T-cell (primary cell): ENCODE data around the gene C11orf71. TPM values are rescaled to one million over a fixed set of nuclear protein-coding genes. Genes with fewer than 3 reads are reported as not detected.

ENCODE experiments used
- ATAC-seq, 4 experiments: fragments of 200-7000 bp in 3 of 4; fragments of 150-1000 bp in 1 of 4; cut with Tn5 transposase; replicated peaks in 1 of 4; 1 replicate in 3 of 4; 2 replicates in 1 of 4; pipeline ENCODE4 v1.10.0; 2021; ENCODE audit warnings: moderate library complexity in 3 of 4, mild to moderate bottlenecking in 2 of 4, moderate number of reproducible peaks in 1 of 4
- CTCF ChIA-PET, 2 donors: fragments of 300-600 bp; sonication (Branson Sonifier 250); formaldehyde crosslinking; loops; one replicate each; lab custom pipeline; 2022; ENCODE audit warnings: antibody characterized with exemption in 2 of 2; lab: Charles Lee
- POLR2A ChIA-PET, 2 donors: fragments of 300-600 bp; sonication (Branson Sonifier 250); formaldehyde crosslinking; loops; one replicate each; lab custom pipeline; 2022; ENCODE audit warnings: antibody characterized with exemption in 2 of 2; lab: Charles Lee
- DNase-seq, 35 experiments: peaks; one replicate each; pipeline versions ENCODE4 v3.0.0 to v3.0.0-alpha.2; 2013 to 2023
- H3K27ac ChIP-seq: one replicate; pipeline ENCODE4 v1.5.1; 2013; ENCODE audit warnings: low read length
- H3K27me3 ChIP-seq, 2 experiments: replicated peaks in 1 of 2; 1 replicate in 1 of 2; 2 replicates in 1 of 2; pipeline versions ENCODE4 v1.6.1 to v1.7.0; 2013; ENCODE audit warnings: low read length in 1 of 2, mixed read lengths in 1 of 2; ENCODE audit not compliant: control insufficient read depth in 2 of 2, insufficient read depth in 2 of 2; ENCODE audit errors: extremely low read depth in 1 of 2
- H3K36me3 ChIP-seq, 2 donors: 1 replicate in 1 of 2; 2 replicates in 1 of 2; pipeline versions ENCODE4 v1.6.1 to v1.7.0; 2013; ENCODE audit warnings: low read length in 1 of 2; ENCODE audit not compliant: control insufficient read depth in 2 of 2, insufficient read depth in 1 of 2; ENCODE audit errors: extremely low read depth in 1 of 2
- H3K4me1 ChIP-seq, 2 experiments: 1 replicate in 1 of 2; 2 replicates in 1 of 2; pipeline versions ENCODE4 v1.6.1 to v1.7.0; 2013; ENCODE audit warnings: low read length in 2 of 2, mixed read lengths in 1 of 2; ENCODE audit not compliant: insufficient read depth in 2 of 2, control insufficient read depth in 1 of 2; ENCODE audit errors: extremely low read depth in 1 of 2
- H3K4me3 ChIP-seq, 2 donors: 1 replicate in 1 of 2; 2 replicates in 1 of 2; pipeline versions ENCODE4 v1.5.1 to v1.7.0; 2013; ENCODE audit warnings: mild to moderate bottlenecking in 2 of 2, low read length in 1 of 2, moderate library complexity in 1 of 2; ENCODE audit not compliant: control insufficient read depth in 1 of 2; ENCODE audit errors: extremely low read depth in 1 of 2
- H3K9me3 ChIP-seq: 2 replicates; pipeline ENCODE4 v1.7.0; 2013
- H3K27ac Mint-ChIP-seq, 2 donors: one replicate each; pipeline ENCODE4 v1.8.0; 2020 to 2021; ENCODE audit warnings: mild to moderate bottlenecking in 2 of 2, mixed read lengths in 2 of 2
- H3K27me3 Mint-ChIP-seq, 2 donors: one replicate each; pipeline ENCODE4 v1.8.0; 2021 to 2022; ENCODE audit warnings: mixed read lengths in 2 of 2
- H3K36me3 Mint-ChIP-seq: one replicate; pipeline ENCODE4 v1.8.0; 2021; ENCODE audit warnings: mixed read lengths
- H3K4me1 Mint-ChIP-seq, 3 donors: one replicate each; pipeline ENCODE4 v1.8.0; 2020 to 2022; ENCODE audit warnings: mixed read lengths in 3 of 3, mild to moderate bottlenecking in 1 of 3
- H3K4me3 Mint-ChIP-seq, 3 donors: one replicate each; pipeline ENCODE4 v1.8.0; 2020 to 2022; ENCODE audit warnings: mild to moderate bottlenecking in 3 of 3, mixed read lengths in 3 of 3, moderate library complexity in 3 of 3
- H3K9me3 Mint-ChIP-seq, 3 donors: one replicate each; pipeline ENCODE4 v1.8.0; 2020 to 2022; ENCODE audit warnings: mixed read lengths in 3 of 3
- WGBS: methylation state at CpG from one replicate; pipeline ENCODE4 v1.1.5; 2013; ENCODE audit warnings: missing lambda C conversion rate; ENCODE audit not compliant: insufficient coverage; 5-methylcytosine and 5-hydroxymethylcytosine counted together
- total RNA-seq, 35 experiments: library from RNA in 6 of 35; stranded (reverse) in 6 of 35; fragments of 120-200 nt in 1 of 35; gene quantifications; one replicate each; pipeline versions ENCODE4 v1.2.1 to v1.2.4 and lab custom pipeline; 2013 to 2026

The C11orf71 gene, protein sequence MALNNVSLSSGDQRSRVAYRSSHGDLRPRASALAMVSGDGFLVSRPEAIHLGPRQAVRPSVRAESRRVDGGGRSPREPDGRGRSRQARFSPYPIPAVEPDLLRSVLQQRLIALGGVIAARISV
- 10 to 100 TPM in 4 of 5 donors, 1 to 10 TPM in 1; 8.2 to 15.2 (median 12.1) TPM for total RNA-seq
- total RNA-seq (2013): 25.3 TPM
- total RNA-seq (lab: John Stamatoyannopoulos, UW): 7.6 to 21.9 (median 15.7) reads per million in 29 experiments

DNA sequence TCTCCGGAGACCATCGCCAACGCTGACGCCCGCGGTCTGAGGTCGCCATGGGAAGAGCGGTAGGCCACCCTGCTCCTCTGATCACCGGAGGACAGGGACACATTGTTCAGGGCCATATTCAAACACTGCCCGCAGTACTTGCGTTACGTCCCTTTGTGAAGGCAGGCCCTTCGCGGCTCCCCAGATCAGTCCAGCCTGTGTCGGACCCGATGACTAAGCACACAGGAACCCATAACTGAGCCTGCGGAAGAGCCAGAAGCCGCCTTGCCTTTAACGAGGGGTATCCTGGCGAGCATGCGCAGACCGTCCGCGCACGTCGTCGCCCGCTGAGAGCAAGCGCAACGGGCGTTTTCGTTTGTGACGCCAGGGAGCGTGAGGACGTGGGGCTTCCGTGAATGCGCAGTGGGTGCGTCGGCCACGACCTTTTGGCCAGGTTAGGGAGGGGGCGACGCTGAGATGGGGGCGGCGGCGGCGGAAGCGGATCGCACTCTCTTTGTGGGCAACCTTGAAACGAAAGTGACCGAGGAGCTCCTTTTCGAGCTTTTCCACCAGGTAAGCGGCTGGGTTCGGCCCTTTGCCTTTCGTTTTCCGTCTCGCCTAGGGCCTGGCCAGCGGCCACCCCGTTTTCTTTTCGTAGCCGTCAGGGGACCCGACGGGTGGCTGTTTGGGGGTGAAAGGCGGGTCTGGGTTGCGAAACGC is at the start of gene C11orf71, which contains the start of gene RBM7:
Gene C11orf71 (minus strand): TSS at position 296 of the 699 bp plus-strand sequence. CDS start 180 bp downstream, at position 116.
Gene RBM7 (plus strand): TSS at position 451 of the 699 bp plus-strand sequence. CDS start 6 bp downstream, at position 457.
- ChIA-PET POLR2A (interaction anchor here (0.5 to 1.0 kb wide), 8 partner anchors 11 to 1884 kb away, joined by 3 to 5 read pairs (median 4); partner anchors contain the start of gene REXO2 (in 2 of the 2)), CTCF (interaction anchor here (0.6 to 1.7 kb wide), 5 partner anchors 38 to 503 kb away, joined by 3 to 7 read pairs (median 3); partner anchors contain the start of gene REXO2 (in 1 of the 2))
- Mint-ChIP-seq H3K36me3 (peaks cover 15% of the 10 kb centered on the region), H3K9me3 (no peaks in the 10 kb centered on the region), H3K4me3 (peak within 1 kb of the TSS; percentile 95 to 97 (median 95)), H3K27ac (peak within 1 kb of the TSS; percentile 99), H3K4me1 (peaks cover 59 to 66% (median 64%) of the 10 kb centered on the region in 3 donors), H3K27me3 (no peaks in the 10 kb centered on the region)
- peaks cover 9 to 17% of the 10 kb centered on the region in 2 experiments for H3K4me1 ChIP-seq
- peaks cover 0 to 21% of the 10 kb centered on the region in 2 donors for H3K36me3 ChIP-seq
- ATAC-seq (peak; percentile 84 to 97 (median 93)), DNase-seq (peak; percentile 94 to 100 (median 98))
- H3K9me3 ChIP-seq: no peaks in the 10 kb centered on the region
- peak within 1 kb of the TSS; percentile 95 for H3K27ac ChIP-seq
- WGBS: under 1% methylated on average over 65 of the region's 65 CpGs
- peak within 1 kb of the TSS; percentile 88 to 94 for H3K4me3 ChIP-seq
- no peaks in the 10 kb centered on the region for H3K27me3 ChIP-seq

DNA sequence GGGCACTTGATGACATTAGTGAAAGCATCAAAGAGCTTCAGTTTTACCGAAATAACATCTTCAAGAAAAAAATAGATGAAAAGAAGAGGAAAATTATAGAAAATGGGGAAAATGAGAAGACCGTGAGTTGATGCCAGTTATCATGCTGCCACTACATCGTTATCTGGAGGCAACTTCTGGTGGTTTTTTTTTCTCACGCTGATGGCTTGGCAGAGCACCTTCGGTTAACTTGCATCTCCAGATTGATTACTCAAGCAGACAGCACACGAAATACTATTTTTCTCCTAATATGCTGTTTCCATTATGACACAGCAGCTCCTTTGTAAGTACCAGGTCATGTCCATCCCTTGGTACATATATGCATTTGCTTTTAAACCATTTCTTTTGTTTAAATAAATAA is 49.5 kb upstream of the C11orf71 start:
- Mint-ChIP-seq H3K27ac (no peak overlapping the region), H3K9me3 (peaks cover 0 to 5% (median 0%) of the 10 kb centered on the region in 3 donors), H3K27me3 (no peaks in the 10 kb centered on the region), H3K36me3 (peaks cover 56% of the 10 kb centered on the region), H3K4me1 (peaks cover 0 to 20% (median 4%) of the 10 kb centered on the region in 3 donors), H3K4me3 (no peak overlapping the region)
- no peak overlapping the region for H3K4me3 ChIP-seq
- CTCF ChIA-PET: interaction anchor here in 1 of 2 donors (0.5 kb wide), 1 partner anchor 181 kb away, joined by 4 read pairs; no protein-coding TSS in a partner anchor
- no peaks in the 10 kb centered on the region for H3K4me1 ChIP-seq
- no peak overlapping the region for H3K27ac ChIP-seq
- no peak for DNase-seq
- 98% methylated on average over 5 of the region's 6 CpGs for WGBS
- H3K27me3 ChIP-seq: no peaks in the 10 kb centered on the region
- POLR2A ChIA-PET: no interaction called here
- ATAC-seq: no peak
- no peaks in the 10 kb centered on the region for H3K9me3 ChIP-seq
- H3K36me3 ChIP-seq: peaks cover 0 to 27% of the 10 kb centered on the region in 2 donors

DNA sequence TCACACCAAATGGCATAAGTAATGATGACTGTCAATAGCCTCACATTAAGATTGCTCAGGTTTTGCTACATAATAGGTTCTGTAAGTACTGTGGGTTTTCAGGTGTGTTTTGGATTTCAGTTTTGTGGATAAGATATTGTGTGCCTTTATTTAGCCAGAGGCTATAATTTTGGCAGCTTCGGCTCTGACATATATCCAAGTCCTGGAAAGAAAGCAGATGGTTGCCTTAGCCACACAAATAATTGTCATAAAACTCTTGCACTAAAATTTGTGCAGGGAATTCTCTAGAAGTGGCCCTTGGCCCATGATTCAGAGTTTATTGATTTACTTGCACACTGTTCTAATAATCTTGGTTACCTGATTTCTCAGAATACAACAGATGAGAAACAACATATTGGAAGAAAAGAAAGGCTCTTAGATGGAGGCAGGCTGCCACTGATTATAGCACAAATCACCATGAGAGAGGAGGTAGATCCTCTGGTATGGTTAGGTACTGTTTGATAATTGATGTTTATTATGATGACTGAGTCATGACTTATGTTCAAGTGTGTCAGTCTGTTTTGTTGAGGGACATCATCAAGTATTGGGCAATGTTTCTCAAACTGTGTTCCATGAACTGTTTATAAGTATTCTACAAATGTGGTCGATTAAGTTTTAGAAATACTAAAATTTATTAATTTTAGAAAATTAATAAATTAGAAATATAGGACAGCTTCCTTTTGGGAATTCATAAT is 48.6 kb upstream of the C11orf71 start:
- H3K4me3 Mint-ChIP-seq: no peak overlapping the region
- no peak for DNase-seq
- no peaks in the 10 kb centered on the region for H3K4me1 ChIP-seq
- ChIA-PET POLR2A (interaction anchor here in 1 of 2 donors (0.6 kb wide), 1 partner anchor 67 kb away, joined by 3 read pairs; no protein-coding TSS in a partner anchor), CTCF (no interaction called here)
- ATAC-seq: no peak
- H3K27me3 ChIP-seq: no peaks in the 10 kb centered on the region
- no peak overlapping the region for H3K27ac ChIP-seq
- H3K36me3 ChIP-seq: peaks cover 0 to 34% of the 10 kb centered on the region in 2 donors
- peaks cover 0 to 5% (median 0%) of the 10 kb centered on the region in 3 donors for H3K9me3 Mint-ChIP-seq
- H3K36me3 Mint-ChIP-seq: peaks cover 64% of the 10 kb centered on the region
- H3K27ac Mint-ChIP-seq: no peak overlapping the region
- H3K4me1 Mint-ChIP-seq: peaks cover 4 to 20% (median 5%) of the 10 kb centered on the region in 3 donors
- no CpG with 5 or more reads among the region's 2 CpGs for WGBS
- H3K27me3 Mint-ChIP-seq: no peaks in the 10 kb centered on the region
- no peak overlapping the region for H3K4me3 ChIP-seq
- H3K9me3 ChIP-seq: no peaks in the 10 kb centered on the region

DNA sequence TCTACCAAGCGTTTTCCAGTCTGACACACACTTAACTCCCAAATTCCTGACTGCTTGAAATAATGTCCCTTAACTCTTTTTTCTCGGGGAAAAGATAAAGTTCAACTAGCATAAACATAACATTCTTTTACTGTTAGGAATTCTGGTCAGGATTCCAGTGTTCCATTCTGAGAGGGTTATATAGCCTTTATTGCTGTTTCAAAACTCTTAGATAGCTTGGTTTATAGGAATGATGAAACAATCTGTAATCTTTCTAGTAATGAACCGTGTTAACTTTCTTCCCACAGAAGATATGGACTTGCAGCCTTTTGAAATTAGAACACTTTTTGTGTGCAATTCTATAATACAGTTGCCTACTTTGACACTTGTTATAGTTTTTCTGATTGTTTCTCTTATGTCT is 47.6 kb upstream of the C11orf71 start:
- Mint-ChIP-seq H3K4me1 (peaks cover 4 to 20% (median 6%) of the 10 kb centered on the region in 3 donors), H3K27ac (no peak overlapping the region), H3K27me3 (no peaks in the 10 kb centered on the region), H3K4me3 (no peak overlapping the region), H3K9me3 (peaks cover 0 to 5% (median 0%) of the 10 kb centered on the region in 3 donors), H3K36me3 (peaks cover 60% of the 10 kb centered on the region)
- ATAC-seq (no peak), DNase-seq (no peak)
- CTCF ChIA-PET: no interaction called here
- no peaks in the 10 kb centered on the region for H3K9me3 ChIP-seq
- no peak overlapping the region for H3K4me3 ChIP-seq
- peaks cover 0 to 36% of the 10 kb centered on the region in 2 donors for H3K36me3 ChIP-seq
- WGBS: 83% methylated on average over 1 of the region's 3 CpGs
- no peaks in the 10 kb centered on the region for H3K27me3 ChIP-seq
- no peak overlapping the region for H3K27ac ChIP-seq
- no peaks in the 10 kb centered on the region for H3K4me1 ChIP-seq
- POLR2A ChIA-PET: no interaction called here

DNA sequence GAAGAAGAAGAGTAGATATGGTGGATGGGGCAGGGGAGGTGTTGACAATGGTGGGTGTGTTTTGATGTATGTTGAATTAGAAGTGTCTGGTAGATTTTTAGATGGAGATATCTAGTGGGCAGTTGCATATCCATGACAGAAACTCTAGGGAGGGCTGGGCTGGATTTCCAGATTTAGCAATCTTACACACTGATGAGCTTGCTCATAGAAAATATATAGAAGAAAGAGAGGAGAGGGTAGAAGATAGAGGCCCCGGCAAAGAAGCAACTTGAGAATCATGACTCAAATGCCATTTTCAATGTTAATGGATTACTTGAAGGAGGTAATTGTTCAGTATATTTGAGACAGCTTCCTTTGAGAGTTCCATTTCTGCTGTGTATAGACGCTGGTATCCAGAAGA is 47.1 kb upstream of the C11orf71 start:
- CTCF ChIA-PET: no interaction called here
- ATAC-seq: no peak
- POLR2A ChIA-PET: no interaction called here
- DNase-seq: no peak
- Histone ChIP-seq H3K27me3 (no peaks in the 10 kb centered on the region), H3K27ac (no peak overlapping the region), H3K4me3 (no peak overlapping the region), H3K36me3 (peaks cover 0 to 36% of the 10 kb centered on the region in 2 donors), H3K9me3 (no peaks in the 10 kb centered on the region), H3K4me1 (no peaks in the 10 kb centered on the region)
- H3K9me3 Mint-ChIP-seq: peaks cover 0 to 5% (median 0%) of the 10 kb centered on the region in 3 donors
- H3K4me1 Mint-ChIP-seq: peaks cover 6 to 20% (median 7%) of the 10 kb centered on the region in 3 donors
- H3K27ac Mint-ChIP-seq: no peak overlapping the region
- H3K36me3 Mint-ChIP-seq: peaks cover 56% of the 10 kb centered on the region
- WGBS: 80% methylated on average over 1 of the region's 2 CpGs
- no peak overlapping the region for H3K4me3 Mint-ChIP-seq
- H3K27me3 Mint-ChIP-seq: no peaks in the 10 kb centered on the region
